SK-N-SH treated with all-trans-retinoic acid at 6 μM for 48 hours (cell line): ENCODE results near the gene COL25A1.

Experiments
- ATAC-seq: fragments of 200-7000 bp; cut with Tn5 transposase; 3 replicates; pipeline ENCODE4 v1.9.1; 2020; ENCODE audit warnings: mild to moderate bottlenecking, moderate library complexity
- ARNTL ChIP-seq: fragments of 450-650 bp; formaldehyde crosslinking; IDR thresholded peaks from 2 replicates; pipeline ENCODE4 v1.5.0; 2020; ENCODE audit warnings: low read depth, mild to moderate bottlenecking, moderate library complexity, borderline replicate concordance
- CSDC2 ChIP-seq: fragments of 250-450 bp; sonication (Bioruptor Pico); IDR thresholded peaks from 2 replicates; pipeline ENCODE4 v1.5.0; 2020; ENCODE audit warnings: mild to moderate bottlenecking, moderate library complexity
- ESRRG ChIP-seq: fragments of 250-450 bp; sonication (Bioruptor Pico); IDR thresholded peaks from 2 replicates; pipeline ENCODE4 v1.6.1; 2021; ENCODE audit warnings: mild to moderate bottlenecking
- GLIS3 ChIP-seq: fragments of 250-450 bp; sonication (Bioruptor Pico); IDR thresholded peaks from 2 replicates; pipeline ENCODE4 v1.5.0; 2020; ENCODE audit warnings: mild to moderate bottlenecking, moderate library complexity
- OSR1 ChIP-seq: fragments of 250-450 bp; sonication (Bioruptor Pico); IDR thresholded peaks from 2 replicates; pipeline ENCODE4 v1.8.0; 2022; ENCODE audit warnings: moderate library complexity, mild to moderate bottlenecking, inconsistent platforms
- PATZ1 ChIP-seq: fragments of 250-450 bp; sonication (Bioruptor Pico); IDR thresholded peaks from 2 replicates; pipeline ENCODE4 v1.8.0; 2020; ENCODE audit warnings: mild to moderate bottlenecking, moderate library complexity, borderline replicate concordance
- PPARA ChIP-seq: fragments of 250-450 bp; sonication (Bioruptor Pico); IDR thresholded peaks from 2 replicates; pipeline ENCODE4 v1.5.0; 2020; ENCODE audit warnings: mild to moderate bottlenecking, borderline replicate concordance
- RARB ChIP-seq: fragments of 250-450 bp; sonication (Bioruptor Pico); IDR thresholded peaks from 2 replicates; pipeline ENCODE4 v1.8.0; 2021; ENCODE audit warnings: mild to moderate bottlenecking, moderate library complexity
- TCF4 ChIP-seq: fragments of 250-450 bp; sonication (Bioruptor Pico); IDR thresholded peaks from 2 replicates; pipeline ENCODE4 v1.8.0; 2021; ENCODE audit warnings: mild to moderate bottlenecking, moderate library complexity, borderline replicate concordance
- TSHZ2 ChIP-seq: fragments of 250-450 bp; sonication (Bioruptor Pico); IDR thresholded peaks from 2 replicates; pipeline ENCODE4 v1.5.0; 2020; ENCODE audit warnings: mild to moderate bottlenecking, moderate library complexity
- ZFP30 ChIP-seq: fragments of 450-650 bp; formaldehyde crosslinking; IDR thresholded peaks from 2 replicates; pipeline ENCODE4 v1.5.0; 2022; ENCODE audit warnings: mild to moderate bottlenecking, moderate library complexity
- ZNF565 ChIP-seq: fragments of 450-650 bp; formaldehyde crosslinking; conservative IDR thresholded peaks from 2 replicates; pipeline ENCODE4 v1.5.0; 2020; ENCODE audit warnings: low read depth, mild to moderate bottlenecking, moderate library complexity
- ZNF70 ChIP-seq: fragments of 450-650 bp; formaldehyde crosslinking; IDR thresholded peaks from 2 replicates; pipeline ENCODE4 v1.5.0; 2020; ENCODE audit warnings: mild to moderate bottlenecking, moderate library complexity
- TF ChIP-seq, protein P1 (sequence below): fragments of 250-450 bp; sonication (Bioruptor Pico); IDR thresholded peaks from 2 replicates; pipeline ENCODE4 v1.5.1; 2020; ENCODE audit warnings: low read depth, mild to moderate bottlenecking, moderate library complexity
- TF ChIP-seq, protein P2 (sequence below): fragments of 250-450 bp; sonication (Bioruptor Pico); IDR thresholded peaks from 2 replicates; pipeline ENCODE4 v1.8.0; 2021; ENCODE audit warnings: low read depth, mild to moderate bottlenecking, moderate library complexity, borderline replicate concordance
- TF ChIP-seq, protein P3 (sequence below): fragments of 250-450 bp; sonication (Bioruptor Pico); IDR thresholded peaks from 2 replicates; pipeline ENCODE4 v1.5.1; 2021; ENCODE audit warnings: mild to moderate bottlenecking, moderate library complexity

Gene COL25A1

GRCh38 chr4:108810087-108810486 is 492.4 kb downstream of the COL25A1 start:
- no peak for ATAC-seq
- no peak for TF ChIP-seq TSHZ2 (CRISPR knock-in tag)
- TF ChIP-seq RARB (CRISPR knock-in tag) = no peak
- TF ChIP-seq PPARA (CRISPR knock-in tag) = no peak
- no peak for TF ChIP-seq CSDC2 (CRISPR knock-in tag)
- TF ChIP-seq ZNF70 (CRISPR knock-in tag) = no peak
- TF ChIP-seq OSR1 (CRISPR knock-in tag) = no peak
- no peak for TF ChIP-seq GLIS3
- TF ChIP-seq ZNF565 (CRISPR knock-in tag) = no peak
- TF ChIP-seq ZFP30 (CRISPR knock-in tag) = no peak

- no peak for ATAC-seq
- TF ChIP-seq RARB (CRISPR knock-in tag) (no peak), ZNF70 (CRISPR knock-in tag) (no peak)
These were observed 497.7 kb downstream of the COL25A1 start for GRCh38 chr4:108804648-108805273.

DNA sequence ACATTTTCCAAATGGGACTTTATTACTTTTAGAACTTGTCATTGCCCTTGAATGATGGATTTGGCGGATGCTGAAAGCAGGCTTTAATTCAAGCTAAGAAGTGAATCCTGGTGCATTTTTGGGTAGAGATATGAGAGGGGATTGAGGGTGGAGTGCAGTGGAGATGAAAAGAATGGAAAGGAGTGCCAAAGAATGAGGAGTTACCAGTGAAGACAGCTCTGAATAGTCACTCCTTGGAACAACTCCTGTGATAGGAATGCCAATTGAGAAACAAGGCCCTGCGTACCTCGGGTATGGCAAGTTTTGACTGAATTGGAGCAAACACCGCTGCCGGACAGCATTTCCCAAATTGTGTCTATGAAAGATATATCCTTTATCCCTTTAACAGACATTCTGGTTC is 503.2 kb downstream of the COL25A1 start:
- TF ChIP-seq ZFP30 (CRISPR knock-in tag) (no peak), GLIS3 (no peak), TSHZ2 (CRISPR knock-in tag) (no peak)
- TF ChIP-seq, all 23 proteins: peak for 0
- ATAC-seq = no peak

- TF ChIP-seq TSHZ2 (CRISPR knock-in tag) = no peak
- TF ChIP-seq, protein P1, sequence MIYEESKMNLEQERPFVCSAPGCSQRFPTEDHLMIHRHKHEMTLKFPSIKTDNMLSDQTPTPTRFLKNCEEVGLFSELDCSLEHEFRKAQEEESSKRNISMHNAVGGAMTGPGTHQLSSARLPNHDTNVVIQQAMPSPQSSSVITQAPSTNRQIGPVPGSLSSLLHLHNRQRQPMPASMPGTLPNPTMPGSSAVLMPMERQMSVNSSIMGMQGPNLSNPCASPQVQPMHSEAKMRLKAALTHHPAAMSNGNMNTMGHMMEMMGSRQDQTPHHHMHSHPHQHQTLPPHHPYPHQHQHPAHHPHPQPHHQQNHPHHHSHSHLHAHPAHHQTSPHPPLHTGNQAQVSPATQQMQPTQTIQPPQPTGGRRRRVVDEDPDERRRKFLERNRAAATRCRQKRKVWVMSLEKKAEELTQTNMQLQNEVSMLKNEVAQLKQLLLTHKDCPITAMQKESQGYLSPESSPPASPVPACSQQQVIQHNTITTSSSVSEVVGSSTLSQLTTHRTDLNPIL = no peak
- no peak for TF ChIP-seq ZNF70 (CRISPR knock-in tag)
- TF ChIP-seq, protein P2, sequence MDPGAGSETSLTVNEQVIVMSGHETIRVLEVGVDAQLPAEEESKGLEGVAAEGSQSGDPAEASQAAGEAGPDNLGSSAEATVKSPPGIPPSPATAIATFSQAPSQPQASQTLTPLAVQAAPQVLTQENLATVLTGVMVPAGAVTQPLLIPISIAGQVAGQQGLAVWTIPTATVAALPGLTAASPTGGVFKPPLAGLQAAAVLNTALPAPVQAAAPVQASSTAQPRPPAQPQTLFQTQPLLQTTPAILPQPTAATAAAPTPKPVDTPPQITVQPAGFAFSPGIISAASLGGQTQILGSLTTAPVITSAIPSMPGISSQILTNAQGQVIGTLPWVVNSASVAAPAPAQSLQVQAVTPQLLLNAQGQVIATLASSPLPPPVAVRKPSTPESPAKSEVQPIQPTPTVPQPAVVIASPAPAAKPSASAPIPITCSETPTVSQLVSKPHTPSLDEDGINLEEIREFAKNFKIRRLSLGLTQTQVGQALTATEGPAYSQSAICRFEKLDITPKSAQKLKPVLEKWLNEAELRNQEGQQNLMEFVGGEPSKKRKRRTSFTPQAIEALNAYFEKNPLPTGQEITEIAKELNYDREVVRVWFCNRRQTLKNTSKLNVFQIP (CRISPR knock-in tag) = no peak
- no peak for TF ChIP-seq OSR1 (CRISPR knock-in tag)
- TF ChIP-seq PATZ1 (CRISPR knock-in tag) = no peak
- no peak for TF ChIP-seq TCF4 (CRISPR knock-in tag)
- TF ChIP-seq ESRRG (CRISPR knock-in tag) = no peak
- TF ChIP-seq, protein P3, sequence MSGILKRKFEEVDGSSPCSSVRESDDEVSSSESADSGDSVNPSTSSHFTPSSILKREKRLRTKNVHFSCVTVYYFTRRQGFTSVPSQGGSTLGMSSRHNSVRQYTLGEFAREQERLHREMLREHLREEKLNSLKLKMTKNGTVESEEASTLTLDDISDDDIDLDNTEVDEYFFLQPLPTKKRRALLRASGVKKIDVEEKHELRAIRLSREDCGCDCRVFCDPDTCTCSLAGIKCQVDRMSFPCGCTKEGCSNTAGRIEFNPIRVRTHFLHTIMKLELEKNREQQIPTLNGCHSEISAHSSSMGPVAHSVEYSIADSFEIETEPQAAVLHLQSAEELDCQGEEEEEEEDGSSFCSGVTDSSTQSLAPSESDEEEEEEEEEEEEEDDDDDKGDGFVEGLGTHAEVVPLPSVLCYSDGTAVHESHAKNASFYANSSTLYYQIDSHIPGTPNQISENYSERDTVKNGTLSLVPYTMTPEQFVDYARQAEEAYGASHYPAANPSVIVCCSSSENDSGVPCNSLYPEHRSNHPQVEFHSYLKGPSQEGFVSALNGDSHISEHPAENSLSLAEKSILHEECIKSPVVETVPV (CRISPR knock-in tag) = no peak
- no peak for TF ChIP-seq ARNTL (CRISPR knock-in tag)
- ATAC-seq = no peak
These were observed 506.3 kb downstream of the COL25A1 start for GRCh38 chr4:108796173-108796572.
